Islet of Langerhans (tissue), 1 donor: ENCODE measurements around the gene SH3TC1.

ENCODE experiments used
- FAIRE-seq: peaks from one replicate; lab custom pipeline; 2011; peaks lifted over from hg19 to GRCh38; lab: Jason Lieb, UNC

SH3TC1 gene

GRCh38 chr4:8278421-8279287, 79.6 kb downstream of the SH3TC1 start:
- FAIRE-seq = no peak

DNA sequence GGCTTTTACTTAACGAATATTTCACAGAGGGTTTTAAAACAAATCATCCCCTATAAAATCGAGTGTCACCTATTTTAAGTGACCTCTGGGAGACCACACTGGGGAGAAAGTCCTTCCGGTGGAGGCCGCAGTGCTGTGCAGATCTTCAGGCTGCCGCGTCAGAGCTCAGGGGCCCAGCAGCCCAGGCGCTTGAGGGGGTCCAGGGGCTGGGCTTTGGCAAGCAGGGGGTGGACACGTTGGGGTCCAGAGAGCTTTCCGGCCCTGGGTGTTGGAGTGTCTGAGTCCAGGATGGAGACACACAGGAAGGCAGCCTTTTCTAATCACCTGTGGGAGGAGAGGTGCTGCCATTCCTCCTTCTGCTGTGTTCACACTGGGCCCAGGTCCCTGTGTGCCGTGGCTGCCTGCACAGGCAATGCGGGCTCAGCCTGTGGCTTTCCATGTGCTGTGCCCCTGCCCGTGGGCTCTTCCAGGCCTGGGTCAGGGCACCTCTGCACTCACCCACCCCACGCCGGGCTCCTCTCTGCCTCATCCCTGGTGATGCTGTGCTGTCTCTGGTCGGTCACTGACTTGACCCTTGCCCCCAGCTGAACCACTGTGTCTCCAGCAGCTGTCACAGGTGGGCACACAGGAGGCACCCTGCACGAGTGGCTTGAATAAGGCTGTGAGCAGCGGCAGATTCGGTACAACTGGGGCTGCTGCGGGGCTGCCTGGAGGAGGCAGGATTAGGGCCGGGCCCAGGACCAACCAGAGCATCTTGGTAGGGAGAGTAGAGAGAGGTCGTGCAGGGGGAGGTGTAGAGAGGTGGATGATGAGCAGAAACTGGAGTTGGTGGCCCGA, 80.4 kb downstream of the SH3TC1 start:
- no peak for FAIRE-seq

- no peak for FAIRE-seq
Measured at GRCh38 chr4:8280158-8280875, 81.2 kb downstream of the SH3TC1 start.

DNA sequence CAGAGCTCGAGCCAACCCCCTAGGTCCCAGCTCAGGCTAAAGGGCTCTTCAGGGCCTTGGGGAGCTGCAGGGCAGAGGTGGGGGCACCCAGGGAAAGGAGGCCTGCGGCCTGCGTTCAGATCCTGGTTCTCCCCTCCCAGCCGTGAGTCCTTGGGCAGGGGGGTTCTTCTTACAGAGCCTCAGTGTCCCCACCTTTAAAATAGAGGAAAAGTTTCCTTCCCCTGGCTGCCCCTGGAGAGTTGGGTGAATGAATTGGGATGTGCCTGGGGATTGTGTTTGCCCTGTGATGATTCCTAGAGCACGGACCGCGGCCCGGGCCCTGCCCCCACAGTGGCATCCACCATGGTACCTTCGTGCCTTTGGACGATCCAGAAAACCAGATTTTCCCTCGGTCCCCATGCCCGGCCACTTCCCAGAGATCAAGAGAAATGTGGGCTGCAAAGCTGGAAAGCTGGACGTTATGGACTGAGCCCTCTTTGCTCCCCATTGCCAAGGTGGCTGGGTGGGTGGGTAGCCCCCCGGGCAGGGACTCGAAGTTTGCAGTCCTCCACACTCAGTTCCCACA, 81.9 kb downstream of the SH3TC1 start:
- FAIRE-seq = no peak

DNA sequence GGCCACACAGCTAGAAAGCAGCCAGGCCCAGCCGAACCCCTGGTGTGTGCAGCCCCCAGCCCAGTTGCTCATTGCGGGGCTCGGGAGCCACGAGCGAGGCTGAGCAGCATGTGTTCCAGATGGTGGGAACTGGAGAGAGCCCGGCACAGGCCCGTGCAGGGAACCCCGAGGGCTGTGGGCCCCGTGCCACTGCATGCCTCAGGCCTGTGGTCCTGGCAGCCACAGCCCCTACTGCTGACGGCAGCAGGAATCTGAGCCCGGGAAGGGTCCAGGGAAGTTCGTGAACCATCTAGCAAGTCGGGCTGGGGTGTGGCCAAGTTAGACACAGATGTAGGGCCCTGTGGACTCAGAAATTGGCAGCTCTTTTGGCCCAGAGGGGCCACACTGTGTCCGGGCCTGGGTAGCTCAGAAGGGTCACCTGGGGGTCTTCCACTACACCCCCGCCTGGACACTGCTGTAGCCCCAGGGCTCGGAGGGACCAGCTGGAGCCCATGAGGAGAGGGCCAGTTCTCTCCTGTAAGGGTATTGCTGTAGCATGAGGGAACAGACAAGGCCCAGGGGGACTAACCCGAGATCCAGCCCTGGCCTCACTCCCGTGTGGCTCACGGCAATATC, 82.5 kb downstream of the SH3TC1 start:
- FAIRE-seq = no peak

DNA sequence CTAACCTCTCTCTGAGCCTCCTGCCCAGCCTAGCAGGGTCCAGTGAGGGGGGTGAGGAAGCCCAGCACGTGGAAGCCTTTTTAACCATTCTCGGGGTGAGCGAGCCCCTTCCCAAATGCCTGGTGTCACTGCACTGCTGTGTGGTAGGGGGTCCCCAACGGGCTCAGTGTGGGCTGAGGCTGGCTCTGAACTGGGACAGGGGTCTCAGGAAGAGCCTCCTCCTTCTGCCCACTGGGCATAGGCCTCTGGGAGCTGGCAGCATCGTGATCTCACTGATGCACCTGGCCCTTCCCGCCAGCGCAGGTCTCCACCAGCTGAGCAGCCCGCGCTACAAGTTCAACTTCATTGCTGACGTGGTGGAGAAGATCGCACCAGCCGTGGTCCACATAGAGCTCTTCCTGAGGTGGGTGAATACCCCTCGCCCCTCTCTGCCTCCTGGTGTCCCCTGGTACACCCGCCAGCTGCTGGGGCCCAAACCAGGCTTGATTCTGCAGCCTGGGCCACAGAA, 83.1 kb downstream of the SH3TC1 start:
- FAIRE-seq = no peak

GRCh38 chr4:8282742-8283141, 83.7 kb downstream of the SH3TC1 start:
- no peak for FAIRE-seq

GRCh38 chr4:8283161-8283560, 84.1 kb downstream of the SH3TC1 start:
- FAIRE-seq = no peak

DNA sequence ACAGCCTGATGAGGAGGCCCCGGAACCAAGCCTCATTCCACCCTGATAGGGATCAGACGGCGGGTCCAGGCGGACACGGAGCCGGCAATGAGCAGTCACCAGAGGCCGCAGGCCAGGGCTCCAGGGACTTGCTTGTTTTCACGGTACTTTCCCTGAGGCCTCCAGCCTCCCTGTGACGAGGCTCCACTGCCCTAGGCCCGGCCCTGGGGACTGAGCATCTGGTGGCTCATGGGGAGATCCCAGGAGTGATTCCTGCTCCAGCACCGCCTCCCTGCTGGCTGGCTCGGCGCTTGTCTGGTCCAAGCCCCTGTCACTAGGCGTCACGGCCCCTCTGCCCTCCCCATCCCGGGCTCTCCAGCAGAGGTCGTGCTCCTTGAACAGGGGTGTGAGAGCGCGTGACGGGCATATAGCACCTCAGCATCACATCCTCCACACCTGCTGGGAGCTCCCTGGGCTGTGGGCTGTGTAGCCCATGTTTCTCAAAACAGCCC, 84.6 kb downstream of the SH3TC1 start:
- no peak for FAIRE-seq

DNA sequence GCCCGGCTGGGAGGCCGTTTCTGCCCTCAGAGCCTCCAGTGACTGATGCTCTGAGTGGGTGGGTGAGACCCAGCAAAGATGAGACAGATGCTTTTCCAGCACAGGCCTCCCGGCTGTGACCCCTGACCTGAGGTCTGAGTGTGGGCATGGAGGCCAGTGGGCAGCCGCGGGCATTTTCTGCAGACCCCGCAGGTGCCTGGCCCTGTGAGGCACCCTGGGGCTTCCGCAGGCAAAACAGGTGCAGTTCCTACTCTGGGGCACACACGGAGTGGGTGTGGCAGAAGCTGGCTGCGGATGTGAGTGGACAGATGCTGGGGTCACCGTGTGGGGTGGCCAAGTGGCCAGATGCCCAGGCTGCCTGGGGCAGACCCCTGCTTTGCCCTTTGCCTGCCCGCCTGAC, 85.3 kb downstream of the SH3TC1 start:
- FAIRE-seq = no peak

DNA sequence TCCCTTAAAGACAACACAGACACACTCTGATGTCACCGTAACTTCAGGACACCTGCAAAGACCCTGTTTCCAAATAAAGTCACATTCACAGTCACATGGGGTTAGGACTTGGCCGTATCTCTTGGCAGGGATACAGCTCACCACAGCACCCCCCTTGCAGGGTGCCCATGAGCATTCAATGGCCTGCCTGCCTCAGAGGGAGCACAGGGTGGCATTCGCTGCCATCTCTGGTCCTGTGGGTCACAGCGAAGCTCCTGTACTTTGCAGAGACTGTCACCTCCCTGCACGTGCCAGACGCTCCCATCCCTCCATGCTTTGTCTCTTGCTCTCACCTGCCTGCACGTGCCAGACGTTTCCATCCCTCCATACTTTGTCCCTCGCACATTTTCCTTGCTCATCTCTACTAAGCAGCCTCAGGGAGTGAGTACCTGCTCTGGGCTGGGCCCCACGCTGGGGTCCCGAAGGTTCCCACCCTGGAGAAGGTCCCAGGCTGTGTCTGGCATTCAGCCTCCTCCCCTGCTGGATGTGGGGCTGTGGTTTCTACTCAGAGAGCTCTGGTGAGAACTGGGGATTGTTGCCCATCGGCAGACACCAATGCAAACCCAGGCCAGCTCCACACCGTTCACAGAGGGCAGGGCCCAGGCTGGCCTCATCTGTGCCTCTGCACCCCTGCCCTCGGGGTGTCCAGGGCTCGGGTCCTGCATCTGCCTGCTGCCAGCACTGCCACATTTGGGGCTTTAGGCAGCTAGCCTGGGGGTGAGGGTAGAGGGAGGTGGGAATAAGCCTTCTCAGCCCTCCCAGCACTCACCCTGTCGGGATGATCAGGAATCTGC, 86.3 kb downstream of the SH3TC1 start:
- no peak for FAIRE-seq

GRCh38 chr4:8285976-8286718, 87.1 kb downstream of the SH3TC1 start:
- no peak for FAIRE-seq

GRCh38 chr4:8286719-8287342, 87.7 kb downstream of the SH3TC1 start:
- no peak for FAIRE-seq

DNA sequence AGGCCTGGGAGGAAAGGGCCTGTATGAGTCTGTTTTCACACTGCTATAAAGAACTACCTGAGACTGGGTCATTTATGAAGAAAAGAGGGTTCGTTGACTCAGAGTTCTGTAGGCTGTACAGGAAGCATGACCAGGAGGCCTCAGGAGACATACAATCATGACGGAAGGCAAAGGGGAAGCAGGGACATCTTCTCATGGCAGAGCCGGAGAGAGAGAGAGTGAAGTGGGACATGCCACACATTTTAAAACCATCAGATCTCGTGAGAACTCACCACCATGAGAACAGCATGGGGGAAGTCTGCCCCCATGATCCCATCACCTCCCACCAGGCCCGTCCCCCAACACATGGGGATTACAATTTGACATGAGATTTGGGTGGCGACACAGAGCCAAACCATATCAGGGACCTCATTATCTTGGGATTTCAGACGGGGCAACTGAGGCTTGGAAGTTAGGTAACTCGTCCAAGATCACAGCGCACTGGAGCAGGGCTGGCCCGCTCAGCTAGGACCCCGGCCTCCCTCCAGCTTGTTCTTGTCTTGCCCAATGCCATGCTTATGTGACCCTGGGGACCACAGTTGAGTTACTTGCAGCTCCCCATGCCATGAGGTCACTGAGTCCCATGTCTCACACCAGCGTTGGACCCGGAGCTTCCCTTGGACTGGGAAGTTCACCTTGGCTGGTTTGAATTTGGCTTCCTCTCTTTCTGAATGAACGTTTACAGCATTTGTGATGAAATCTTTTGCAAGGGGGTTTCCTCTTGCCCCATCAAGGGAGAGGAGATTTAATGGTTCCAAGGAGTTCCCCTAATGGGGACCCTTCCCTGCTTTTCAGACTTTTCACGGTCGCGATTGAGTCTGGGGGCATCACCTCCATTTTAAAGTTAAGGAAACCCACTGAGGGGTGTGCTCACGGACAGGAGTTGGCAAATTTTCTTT, 88.5 kb downstream of the SH3TC1 start:
- no peak for FAIRE-seq

DNA sequence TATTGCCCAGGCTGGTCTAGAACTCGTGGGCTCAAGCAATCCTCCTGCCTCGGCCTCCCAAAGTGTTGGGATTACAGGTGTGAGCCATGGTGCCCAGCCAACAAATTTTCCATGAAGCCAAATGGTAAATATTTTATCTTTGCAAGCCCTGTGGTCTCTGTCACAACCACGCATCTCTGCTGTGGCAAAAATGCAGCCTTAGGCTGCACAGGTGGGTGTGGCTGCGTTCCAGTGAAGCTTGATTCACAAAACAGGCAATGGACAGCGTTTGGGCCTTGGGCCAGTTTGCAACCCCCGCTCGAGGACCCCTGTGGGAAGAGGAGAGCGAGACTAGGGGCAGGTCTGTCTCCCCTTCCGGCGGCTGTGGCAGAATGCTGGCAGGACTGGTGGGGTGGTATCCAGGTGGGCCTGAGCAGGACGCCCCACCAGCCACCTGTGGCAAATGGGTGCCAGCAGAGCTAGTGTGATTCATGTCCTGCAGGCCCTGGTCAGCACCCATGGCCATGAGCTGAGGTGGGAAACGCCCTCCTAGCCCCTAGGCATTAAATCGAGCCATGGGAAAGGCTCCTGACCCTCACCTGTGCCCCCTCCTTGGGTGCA, 90.2 kb downstream of the SH3TC1 start:
- FAIRE-seq = no peak

GRCh38 chr4:8289956-8290700, 91.0 kb downstream of the SH3TC1 start:
- no peak for FAIRE-seq

- FAIRE-seq = no peak
Measured at GRCh38 chr4:8290701-8290970, 91.5 kb downstream of the SH3TC1 start.
